ENCODE data around the gene TCEAL4.

GRCh38 chrX:103536071-103536470 lies 49.2 kb upstream of the TCEAL4 start:
- TF ChIP-seq POLR2A (IDR thresholded peaks at IDR 0.05; ENCODE audit: low read depth, low read length) (no peak), POLR2AphosphoS5 (IDR thresholded peaks at IDR 0.05; ENCODE audit: low read depth, low read length) (no peak), TAF1 (IDR thresholded peaks at IDR 0.05; ENCODE audit: borderline replicate concordance, low read depth, low read length) (no peak)

Measured in GM12892 (cell line).